ENCODE results near the gene TEX51.

DNA sequence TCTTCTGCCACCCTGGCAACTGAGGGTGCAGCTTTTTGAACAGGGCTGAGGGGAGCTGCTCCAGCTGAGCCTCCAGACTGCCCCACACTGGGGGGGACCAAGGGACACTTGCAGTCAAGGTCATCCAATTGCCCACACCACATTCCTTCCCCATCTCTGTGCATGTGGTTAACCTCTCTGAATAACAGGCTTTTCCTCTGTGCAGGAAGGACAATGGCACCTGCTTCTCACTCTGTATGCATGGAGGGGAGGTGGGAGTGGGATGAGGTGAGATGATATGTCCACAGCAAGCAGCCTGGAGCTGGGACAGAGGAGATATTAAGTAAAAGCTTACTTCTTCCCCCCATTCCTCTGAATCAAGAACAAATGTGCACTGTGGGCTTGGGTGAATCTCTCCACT is 39.1 kb upstream of the TEX51 start:
- TF ChIP-seq CTCF (IDR thresholded peaks at IDR 0.05; ENCODE audit: low read length) (no peak), EZH2 (optimal IDR thresholded peaks at IDR 0.05; ENCODE audit: low read depth, low read length) (no peak)
